Measurements from ENCODE around the gene INCA1.

INCA1 gene

GRCh38 chr17:5003214-5003867, 6.0 kb upstream of the INCA1 start:
- DNase-seq, result no peak

GRCh38 chr17:5002121-5002788, 4.9 kb upstream of the INCA1 start:
- no peak for DNase-seq

- no peak for DNase-seq
These were observed 2.9 kb upstream of the INCA1 start for GRCh38 chr17:5000237-5000639.

- no peak for DNase-seq
These were observed 2.2 kb upstream of the INCA1 start for GRCh38 chr17:4999430-5000093.

GRCh38 chr17:4998732-4999429, 1.6 kb upstream of the INCA1 start:
- DNase-seq, result no peak

- DNase-seq, result no peak
These were observed 857 bp upstream of the INCA1 start for GRCh38 chr17:4998027-4998731.

GRCh38 chr17:4994081-4994595, 3.2 kb downstream of the INCA1 start:
- no peak for DNase-seq

GRCh38 chr17:4987767-4988567, 9.4 kb downstream of the INCA1 start:
- DNase-seq, result no peak

GRCh38 chr17:4986951-4987766, 10.2 kb downstream of the INCA1 start, which contains the start of gene CAMTA2:
Gene CAMTA2 (minus strand): TSS chr17:4987675. CDS start chr17:4986222, 1,453 bp downstream.
- peak; percentile 51 for DNase-seq

GRCh38 chr17:4986403-4986802, 10.9 kb downstream of the INCA1 start:
- no peak for DNase-seq

GRCh38 chr17:4982305-4982704, 15.0 kb downstream of the INCA1 start:
- no peak for DNase-seq

- DNase-seq, result peak; percentile 39
These were observed 16.6 kb downstream of the INCA1 start for GRCh38 chr17:4980644-4981216.

GRCh38 chr17:4978726-4979125, 18.6 kb downstream of the INCA1 start:
- DNase-seq, result no peak

- no peak for DNase-seq
These were observed 23.1 kb downstream of the INCA1 start for GRCh38 chr17:4974115-4974670.

GRCh38 chr17:4973256-4974114, 23.8 kb downstream of the INCA1 start:
- DNase-seq, result no peak

GRCh38 chr17:4972752-4973151, 24.6 kb downstream of the INCA1 start:
- DNase-seq, result no peak

GRCh38 chr17:4972322-4972721, 25.0 kb downstream of the INCA1 start:
- DNase-seq, result no peak

GRCh38 chr17:4971826-4972225, 25.5 kb downstream of the INCA1 start:
- DNase-seq, result no peak

GRCh38 chr17:4970273-4970672, 27.0 kb downstream of the INCA1 start:
- DNase-seq, result no peak
